ENCODE data around the gene IKBKG.
"Not testable (repeated sequence)": the region's sequence is repeated elsewhere in the genome, so short reads cannot be mapped to it uniquely, and the experiment has no call there.

GRCh38 chrX:154611146-154611545, 63.7 kb downstream of the IKBKG start:
- not testable (repeated sequence) for TF ChIP-seq EZH2 (IDR thresholded peaks at IDR 0.05); POLR2AphosphoS5 (IDR thresholded peaks at IDR 0.05; ENCODE audit: borderline replicate concordance, low read depth, low read length); FOXP2 (optimal IDR thresholded peaks at IDR 0.05; ENCODE audit: control extremely low read depth, extremely low read length, insufficient read depth)
